Activated CD8-positive, alpha-beta memory T cell treated with anti-CD3 and anti-CD28 coated beads, Interleukin-2, amount 50 U/mL, for 24 hours (primary cell): ENCODE data around the gene SFRP4.
"Not testable (repeated sequence)": the region's sequence is repeated elsewhere in the genome, so short reads cannot be mapped to it uniquely, and the experiment has no call there.

Source experiments
- DNase-seq: peaks from one replicate; pipeline ENCODE4 v3.0.0-alpha.2; 2020; ENCODE audit errors: extremely low read depth

SFRP4 gene

DNA sequence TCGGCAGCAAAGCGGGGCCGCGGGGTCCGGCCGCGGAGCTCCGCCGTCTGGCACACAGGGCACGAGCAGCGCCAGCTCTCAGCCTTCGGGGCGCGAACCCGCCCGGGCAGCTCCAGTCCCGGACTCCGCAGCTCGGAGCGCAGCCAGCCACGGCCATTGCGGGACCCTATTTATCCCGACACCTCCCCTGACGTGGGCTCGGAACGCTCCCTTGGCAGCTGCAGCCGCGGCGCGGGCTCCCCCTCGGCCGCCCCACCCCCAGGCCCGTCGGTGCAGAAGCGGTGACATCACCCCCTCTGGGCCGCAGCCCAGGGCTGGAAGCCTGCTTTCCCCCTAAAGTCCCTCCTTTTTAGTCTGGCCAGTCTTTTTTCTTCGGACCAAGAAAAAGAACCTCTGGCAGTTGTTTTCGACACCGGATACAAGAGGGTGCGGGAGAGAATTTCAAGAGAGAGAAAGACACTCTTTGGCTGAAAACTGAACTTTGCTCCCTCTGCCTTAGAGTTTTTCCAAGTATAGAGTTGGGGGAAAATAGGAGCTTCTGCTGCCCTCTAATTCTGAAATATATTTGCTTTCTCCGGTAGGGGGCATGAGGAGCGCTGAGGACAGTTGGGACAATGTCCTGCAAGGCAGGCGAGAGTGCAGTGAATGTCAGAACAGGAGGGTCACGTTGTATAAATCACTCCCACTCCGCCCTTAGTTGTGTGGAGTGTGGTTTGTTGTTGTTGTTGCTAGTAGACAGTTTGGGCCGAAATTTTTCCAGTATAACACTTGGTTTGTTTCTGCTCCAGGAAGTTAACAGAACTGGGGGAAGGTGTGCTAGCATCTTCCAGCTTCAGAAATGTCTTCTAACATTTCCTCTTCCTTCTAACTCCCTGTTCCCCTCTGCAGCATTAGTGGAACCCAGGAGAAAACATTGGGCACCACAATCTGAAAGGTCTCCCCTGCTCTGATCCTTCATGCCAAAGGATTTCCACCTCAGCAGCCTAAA lies at the start of gene SFRP4:
SFRP4 (minus strand) TSS at position 145 of the 988 bp plus-strand sequence. CDS start 280 bp downstream, outside the sequence.
- DNase-seq = no peak

DNA sequence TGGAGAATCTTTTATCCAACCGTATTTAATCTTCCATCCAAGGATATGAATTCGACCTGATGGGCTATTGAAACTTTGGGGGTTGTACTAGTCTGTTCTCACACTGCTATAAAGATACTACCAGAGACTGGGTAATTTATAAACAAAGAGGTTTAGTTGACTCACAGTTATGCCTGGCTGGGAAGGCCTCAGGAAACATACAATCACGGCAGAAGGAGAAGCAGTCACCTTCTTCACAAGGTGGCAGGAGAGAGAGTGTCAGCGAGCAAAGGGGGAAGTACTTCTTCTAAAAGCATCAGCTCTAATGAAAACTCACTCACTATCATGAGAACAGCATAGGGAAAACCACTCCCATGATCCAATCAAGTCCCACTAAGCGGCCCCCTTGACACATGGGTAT lies 47.6 kb upstream of the SFRP4 start:
- DNase-seq = no peak

DNA sequence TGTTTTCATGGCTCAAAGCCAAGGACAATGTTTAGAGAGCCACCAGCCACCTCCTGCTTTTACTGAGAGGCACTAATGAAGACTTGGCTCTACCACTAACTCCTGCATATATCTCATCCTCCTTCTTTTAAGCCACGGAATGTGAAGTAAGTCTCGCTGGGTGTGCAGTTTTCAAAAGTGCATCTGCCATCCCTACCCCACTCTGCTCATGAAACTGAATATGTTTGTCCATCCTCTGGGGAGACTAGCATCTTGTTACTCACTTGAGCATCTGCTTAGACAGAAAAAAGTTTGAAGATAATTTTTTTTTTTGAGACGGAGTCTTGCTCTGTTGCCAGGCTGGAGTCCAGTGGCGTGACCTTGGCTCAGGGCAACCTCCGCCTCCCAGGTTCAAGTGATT lies 44.6 kb upstream of the SFRP4 start:
- DNase-seq = no peak

DNA sequence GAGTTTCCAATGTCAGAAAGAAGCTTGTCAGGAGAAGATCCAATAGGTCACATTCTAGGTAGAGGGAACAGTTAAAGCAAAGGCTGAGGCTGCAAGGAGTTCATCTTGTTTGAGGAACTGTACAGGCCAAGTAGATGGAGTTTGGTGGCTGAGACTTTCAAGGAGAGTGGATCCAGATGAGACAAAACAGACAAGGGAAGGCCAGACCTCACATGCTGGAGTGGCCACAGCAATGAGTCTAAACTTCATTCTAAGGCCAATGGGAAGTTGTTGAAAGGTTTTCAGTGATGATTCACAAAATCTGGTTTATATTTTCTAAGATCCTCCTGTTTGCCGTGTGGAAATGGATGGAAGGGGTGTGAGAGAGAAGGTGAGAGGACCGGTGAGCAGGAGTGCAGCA lies 43.9 kb upstream of the SFRP4 start:
- no peak for DNase-seq

DNA sequence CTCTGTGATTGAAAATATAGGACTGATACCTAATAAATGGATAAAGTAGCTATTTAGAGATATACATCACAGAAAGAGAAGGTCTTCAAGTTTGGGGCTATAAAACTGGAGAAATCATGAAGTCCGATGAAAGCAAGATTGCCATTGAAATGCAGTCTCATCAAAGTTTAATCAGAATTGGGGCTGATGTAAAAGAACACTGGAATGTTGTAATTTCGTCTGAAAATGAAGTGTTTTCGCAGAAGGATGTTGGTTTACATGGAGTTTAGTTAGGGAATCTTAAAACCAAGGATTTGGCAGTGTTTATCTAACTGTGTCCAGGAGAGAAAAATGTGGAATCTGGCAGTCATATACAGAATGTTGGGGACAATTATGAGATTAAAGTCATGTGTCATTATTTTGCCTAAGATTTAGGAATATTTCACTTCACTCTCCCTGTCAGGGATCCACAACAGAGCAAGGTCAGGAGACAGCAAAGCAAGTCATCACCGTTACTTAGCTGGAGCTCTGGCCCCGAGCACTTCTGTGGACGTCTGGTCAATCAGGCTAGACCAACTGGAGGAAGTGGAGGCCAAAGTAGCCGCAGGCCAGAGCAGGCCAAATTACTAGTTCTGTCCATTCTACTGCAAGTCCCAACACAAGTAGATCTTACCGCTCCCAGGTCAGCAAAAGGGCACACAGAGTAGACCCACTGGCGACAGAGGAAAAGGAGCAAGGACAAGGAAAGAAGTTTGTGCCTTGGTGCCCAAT lies 40.8 kb upstream of the SFRP4 start:
- DNase-seq = no peak

DNA sequence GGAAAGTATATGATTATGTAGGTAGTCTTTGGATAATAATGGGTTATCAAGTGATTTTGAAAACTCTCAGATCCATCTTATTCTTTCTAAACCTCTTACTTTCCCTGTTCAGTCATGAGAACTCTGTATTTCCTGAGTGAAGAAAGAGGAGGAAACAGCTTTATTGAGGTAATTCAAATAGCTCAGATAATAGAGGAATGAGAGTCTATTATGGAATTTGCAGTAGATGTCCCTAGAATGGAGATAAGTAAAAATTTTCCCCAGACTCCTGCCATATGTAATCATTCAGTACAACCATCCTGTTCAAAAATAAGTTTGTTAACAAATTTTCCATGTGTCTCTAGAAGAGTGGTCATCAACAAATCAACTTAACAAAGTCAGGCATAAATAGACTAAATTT lies 40.2 kb upstream of the SFRP4 start:
- no peak for DNase-seq

DNA sequence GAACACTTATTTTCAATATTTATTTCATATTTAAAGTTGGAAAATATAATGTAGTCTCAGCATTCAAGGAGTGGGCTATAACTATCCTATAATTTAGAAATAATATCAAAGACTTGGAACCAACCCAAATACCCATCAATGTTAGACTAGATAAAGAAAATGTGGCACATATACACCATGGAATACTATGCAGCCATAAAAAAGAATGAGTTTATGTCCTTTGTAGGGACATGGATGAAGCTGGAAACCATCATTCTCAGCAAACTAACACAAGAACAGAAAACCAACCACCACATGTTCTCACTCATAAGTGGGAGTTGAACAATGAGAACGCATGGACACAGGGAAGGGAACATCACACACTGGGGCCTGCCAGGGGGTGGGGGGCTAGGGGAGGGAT lies 37.6 kb upstream of the SFRP4 start:
- DNase-seq = not testable (repeated sequence)

DNA sequence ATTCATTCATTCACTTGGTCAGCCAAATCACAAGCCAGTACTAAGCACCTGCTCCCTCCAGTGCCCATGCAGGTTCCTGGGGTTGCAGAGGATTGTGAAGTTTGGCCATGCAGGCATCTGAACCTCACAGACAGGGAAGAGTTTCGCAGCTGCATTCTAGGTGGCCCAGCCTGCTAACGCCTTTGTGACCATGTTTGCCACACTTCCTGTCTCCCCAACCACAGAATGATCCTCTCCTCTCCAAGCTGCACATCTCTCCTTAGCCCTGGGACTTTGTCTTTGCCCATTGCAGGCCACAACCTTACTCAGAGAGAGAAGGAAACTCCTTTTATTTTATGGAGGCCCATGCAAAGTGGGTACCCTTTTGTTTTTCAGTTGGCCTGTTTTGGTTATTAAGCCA lies 35.6 kb upstream of the SFRP4 start:
- DNase-seq = no peak

DNA sequence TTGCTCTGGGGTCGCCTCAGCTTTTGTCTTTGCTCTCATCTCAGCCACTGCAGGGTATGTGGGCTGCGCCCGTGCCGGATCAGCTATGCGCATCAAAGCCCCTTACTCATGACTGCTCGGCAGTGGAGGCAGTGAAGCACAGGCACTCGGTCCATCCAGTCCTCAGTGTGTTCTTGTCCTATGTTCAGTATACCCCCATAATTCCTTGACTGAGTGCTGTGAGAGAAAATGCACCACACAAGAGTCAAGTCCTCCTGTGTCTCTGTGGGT lies 31.3 kb upstream of the SFRP4 start:
- DNase-seq = no peak

DNA sequence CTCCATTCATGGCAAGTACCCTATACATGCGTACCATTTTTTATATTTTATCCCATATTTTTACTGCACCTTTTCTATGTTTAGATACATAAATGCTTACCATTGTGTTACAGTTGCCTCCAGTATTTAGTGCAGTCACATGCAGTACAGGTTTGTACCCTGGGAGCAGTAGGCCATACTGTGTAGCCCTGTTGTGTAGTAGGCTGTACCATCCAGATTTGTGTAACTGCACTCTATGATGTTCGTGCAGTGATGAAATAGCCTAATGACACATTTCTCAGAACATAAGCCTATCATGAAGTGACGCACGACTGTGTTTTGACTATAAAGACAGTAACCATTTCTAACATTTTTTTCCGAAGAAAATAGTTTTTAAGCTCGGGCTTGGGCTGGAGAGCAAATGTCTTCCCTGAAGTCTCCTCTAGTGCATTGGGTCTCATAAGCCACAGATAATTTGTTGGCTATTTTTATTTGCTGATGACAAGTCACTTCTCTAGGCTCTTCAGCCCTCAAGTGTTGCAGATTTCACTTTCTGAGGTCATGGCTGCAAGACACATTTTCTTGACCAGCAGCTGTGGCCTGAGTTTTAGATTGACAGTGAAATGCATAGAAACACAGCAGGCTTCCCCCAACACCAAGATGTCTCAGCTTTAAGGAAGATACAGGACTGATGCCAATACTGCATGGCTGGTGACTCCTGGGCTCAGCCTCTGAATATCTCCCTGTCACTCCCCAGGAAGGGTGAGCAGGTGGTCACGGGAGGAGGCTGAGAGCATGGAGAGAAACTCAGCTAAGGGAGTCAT lies 30.7 kb upstream of the SFRP4 start:
- no peak for DNase-seq

DNA sequence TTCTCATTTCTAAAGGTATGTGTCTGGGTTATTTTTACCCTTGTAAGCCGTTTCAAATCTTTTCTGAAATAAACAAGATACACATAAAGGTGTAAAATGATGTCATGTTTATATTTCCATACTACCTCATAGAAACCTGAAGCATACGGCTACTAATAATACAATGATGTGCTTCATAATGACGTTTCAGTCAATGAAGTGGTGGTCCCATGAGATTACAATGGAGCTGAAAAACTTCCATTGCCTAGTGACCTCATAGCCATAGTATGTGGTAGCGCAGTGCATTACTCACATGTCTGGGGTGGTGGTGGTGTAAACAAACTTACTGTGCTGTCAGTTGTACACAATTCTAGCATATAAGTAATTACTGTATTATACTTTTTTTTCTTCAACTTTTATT lies 28.7 kb upstream of the SFRP4 start:
- no peak for DNase-seq

DNA sequence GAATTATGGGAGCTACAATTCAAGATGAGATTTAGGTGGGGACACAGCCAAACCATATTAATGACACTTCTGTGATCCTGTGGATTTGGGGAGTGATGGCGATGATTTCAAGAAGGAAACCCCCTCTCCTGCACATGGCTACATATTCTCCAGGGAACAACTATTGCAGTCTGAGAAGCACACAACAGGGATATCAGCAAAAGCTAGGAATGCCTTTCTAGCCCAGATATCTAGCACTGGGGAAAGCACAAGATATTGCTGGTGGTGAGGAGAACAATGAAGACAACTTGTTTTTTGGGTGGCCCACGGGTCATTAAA lies 28.1 kb upstream of the SFRP4 start:
- no peak for DNase-seq

DNA sequence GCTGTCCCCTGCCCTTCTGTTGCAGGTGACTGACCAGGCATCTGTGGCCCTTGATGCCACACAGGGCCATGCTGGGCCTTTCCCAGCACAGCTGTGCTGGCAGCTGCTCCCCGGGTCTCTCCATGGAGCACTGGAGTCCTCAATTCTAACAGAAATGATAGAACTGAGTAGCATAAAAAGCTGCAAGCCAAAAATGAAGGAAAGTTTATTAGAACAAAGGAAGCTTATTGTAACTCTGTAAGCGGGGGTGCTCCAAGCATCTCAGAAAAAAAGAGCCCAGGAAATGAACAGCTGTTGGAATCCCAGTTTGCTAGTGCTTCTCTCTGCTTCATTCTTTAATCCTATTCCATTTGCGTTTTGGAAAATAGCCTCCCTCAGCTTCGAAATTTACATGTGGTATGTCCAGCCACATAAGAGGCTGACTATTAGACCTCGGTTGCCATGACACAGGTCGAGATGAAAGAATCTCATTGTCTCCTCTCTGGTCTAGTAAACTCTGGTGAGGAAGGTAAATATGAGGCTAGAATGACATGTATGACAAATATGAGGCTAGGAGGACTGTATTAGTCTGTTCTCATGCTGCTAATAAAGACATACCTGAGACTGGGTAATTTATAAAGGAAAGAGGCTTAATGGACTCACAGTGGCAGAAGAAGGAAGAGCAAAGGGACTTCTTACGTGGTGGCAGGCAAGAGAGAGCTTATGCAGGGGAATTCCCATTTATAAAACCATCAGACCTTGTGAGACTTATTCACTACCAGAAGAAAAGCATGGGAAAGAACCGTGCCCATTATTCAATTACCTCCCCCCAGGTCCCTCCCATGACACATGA lies 27.5 kb upstream of the SFRP4 start:
- DNase-seq = no peak

DNA sequence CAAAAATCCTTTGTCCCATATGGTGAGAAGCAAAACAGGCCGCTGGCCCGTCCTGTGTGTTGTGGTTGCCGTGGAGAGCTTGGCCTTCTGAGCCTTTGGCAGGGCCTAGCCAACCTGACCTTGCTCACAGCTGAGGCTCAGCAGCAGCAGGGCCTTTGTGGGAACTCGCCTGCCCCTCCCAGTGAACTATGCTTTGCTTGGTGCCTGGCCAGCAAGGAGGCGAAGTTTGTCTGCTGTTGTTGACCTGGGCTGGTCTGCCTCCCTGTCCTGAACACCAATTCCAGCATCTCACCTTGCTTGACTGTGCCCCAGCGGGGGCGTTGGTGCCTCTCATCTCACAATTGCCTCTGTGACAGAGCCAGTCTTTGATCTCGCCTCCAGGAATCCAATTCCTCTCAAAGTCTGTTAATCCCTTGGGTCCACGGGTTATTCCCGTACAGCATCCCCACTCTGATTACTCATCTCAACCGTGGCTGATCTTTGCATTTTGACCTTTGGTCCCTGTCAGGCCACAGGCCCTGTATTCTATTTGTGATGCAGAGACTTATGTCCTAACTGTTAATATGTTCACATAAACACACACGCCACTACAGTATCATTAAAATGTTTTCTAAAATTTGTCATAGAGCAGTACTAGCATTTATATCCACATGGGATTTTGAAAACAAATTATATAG lies 26.5 kb upstream of the SFRP4 start:
- DNase-seq = no peak

DNA sequence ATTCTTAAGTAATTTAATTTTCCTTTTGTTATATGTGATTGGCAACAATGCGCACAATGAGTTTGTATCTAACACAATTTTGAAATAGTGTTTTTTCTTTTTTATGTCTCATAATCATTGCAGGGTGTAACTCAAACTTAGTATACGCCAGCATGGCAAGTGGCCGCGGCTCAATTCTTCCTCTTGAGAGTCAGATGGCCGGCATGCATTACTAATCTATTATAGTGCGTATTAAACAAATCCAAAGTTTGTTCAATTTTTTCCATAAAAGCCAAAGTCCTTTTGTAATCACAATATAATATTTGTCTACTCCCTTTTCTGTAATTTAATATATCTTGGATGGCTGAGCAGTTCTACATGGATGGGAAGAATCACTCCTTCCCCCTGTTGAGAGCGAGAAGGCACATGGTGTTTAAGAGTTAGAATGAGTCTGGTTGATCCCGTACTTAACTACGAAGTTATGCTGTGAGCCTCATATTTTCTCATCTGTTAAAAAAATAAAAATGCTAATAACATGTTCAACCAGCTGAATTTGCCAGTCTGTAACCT lies 16.5 kb upstream of the SFRP4 start:
- no peak for DNase-seq

DNA sequence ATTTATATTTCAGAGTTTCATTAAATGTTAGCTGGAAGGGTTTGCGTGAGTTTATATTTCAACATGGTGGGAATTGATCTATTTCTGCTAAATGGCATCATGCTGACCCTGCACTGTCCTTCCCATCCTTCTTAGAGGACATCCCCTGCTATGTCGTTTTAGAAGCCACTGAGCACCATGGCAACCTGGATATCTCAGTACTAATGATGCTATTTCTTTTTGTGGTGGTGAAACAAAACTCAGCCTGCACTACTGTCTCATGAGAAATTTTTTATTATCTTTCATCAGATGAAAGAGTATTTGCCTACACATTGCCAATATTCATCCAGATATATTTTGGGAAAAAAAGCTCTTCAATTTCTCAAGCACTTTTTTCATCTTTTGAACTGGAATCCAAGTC lies 15.9 kb upstream of the SFRP4 start:
- DNase-seq = no peak

DNA sequence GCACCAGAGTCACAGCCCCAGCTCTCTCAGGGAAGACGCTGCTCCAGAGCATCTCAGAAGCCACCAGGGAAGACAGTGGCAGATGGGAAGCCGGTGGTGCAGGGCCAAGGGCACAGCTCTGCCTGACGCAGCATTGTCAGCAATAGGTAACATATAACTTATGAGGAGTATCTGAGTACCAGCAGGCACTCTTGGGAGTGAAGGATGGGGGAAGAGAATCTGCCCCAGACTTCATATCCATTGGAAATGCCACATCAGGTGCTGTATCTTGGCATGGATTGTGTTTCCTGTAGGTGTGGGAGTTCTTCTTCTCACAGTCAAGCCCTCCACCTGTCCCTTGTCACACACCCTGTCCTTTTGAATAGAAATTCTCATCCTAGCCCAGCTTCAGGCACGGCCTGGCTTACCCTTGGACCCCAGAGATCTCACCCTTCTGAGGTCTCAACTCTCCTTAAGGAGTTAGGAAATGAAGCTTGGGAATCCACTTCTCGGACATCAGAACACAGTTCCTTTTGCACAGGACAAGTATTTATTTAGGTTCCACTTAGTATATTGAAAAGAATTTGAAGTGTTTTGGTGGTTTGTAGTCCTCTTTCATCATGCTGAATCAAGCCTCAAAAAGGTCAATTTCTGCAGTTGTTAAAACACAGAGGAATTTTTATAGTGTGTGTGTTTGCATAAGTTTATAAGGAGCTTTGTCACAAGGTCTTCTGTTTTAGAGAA lies 13.8 kb upstream of the SFRP4 start:
- no peak for DNase-seq

DNA sequence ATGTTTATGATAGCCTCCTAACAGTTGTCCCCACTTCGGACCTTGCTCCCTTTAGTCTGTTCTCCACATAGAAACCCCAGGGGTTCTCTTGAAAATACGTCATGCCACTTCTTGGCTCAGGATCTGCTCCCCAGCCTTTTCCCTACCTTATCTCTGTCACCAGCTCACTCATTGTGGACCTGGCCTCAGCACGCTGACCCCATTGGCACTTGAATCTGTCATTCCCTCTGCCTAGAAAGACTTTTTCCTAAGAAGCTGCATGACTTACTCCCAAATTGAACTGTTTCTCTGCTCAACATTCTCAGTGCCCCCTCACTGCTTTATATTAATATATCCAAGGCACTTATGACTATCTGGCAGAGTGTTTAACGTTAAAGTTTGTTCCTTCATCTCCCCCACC lies 12.3 kb upstream of the SFRP4 start:
- no peak for DNase-seq

DNA sequence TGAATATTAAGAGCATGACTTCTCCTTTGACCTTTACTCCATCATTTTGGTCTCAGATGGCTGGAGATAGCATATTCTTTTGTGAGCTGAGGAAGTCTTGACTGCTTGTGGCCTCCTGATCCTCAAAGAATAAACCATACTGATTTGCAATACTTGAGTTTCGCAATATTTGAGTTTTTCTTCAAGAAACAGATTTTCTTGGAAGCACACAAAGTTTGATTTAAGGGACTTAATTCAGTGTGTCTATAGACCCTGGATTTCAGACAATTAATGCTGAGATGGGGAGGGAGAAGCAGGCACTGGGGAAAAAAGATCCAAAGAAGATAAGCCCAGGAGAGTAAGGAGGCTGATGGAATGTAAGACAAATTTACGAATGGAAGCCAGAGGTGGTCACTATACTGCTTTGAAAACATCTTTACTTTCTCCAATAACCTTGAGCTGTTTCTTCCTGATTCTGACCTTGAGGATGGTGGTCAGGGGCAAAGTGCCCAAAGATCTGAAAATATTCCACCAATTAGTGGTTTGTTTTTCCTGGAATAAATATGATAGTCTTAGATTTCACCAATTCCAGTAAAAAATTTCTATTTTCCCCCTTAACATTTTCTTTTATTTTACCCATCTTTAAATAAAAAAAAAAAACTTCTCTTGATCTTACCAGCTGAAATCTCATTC lies 11.3 kb upstream of the SFRP4 start:
- no peak for DNase-seq

DNA sequence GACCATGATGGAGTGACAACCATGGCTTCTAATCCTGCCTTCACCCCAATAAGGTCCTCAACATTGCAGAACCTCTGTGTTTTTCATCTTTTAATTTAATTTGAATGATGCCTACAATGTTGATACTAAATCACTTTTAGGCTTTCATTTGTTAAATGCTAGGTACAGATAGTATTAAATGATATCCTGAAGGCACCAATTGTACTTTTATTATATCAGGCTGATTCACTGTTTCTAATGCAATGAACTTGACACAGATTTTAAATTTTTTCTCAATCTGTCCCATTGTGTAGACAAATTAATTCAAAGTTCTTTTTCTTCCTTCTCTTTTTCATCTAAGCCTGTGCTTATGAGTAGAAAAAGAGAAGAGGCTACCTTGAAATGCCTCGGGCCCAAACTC lies 9.0 kb upstream of the SFRP4 start:
- DNase-seq = no peak
